K562 (cell line): Measurements from ENCODE around the gene PHACTR2. TPM values are rescaled to one million over a fixed set of nuclear protein-coding genes. Genes with fewer than 3 reads are reported as not detected.

Source experiments
- CBX2 ChIP-seq: fragments of 200-600 bp; sonication (generic); IDR thresholded peaks from one replicate; pipeline ENCODE4 v1.6.1; 2012; ENCODE audit warnings: mild to moderate bottlenecking, low read length, inconsistent platforms; ENCODE audit not compliant: insufficient read depth, poor library complexity, severe bottlenecking
- ESRRA ChIP-seq: fragments of 450-650 bp; IDR thresholded peaks from 2 replicates; pipeline ENCODE4 v1.6.1; 2014; ENCODE audit warnings: low read depth, mild to moderate bottlenecking, moderate library complexity, borderline replicate concordance
- ETV6 ChIP-seq, 3 experiments: fragments of 150-350 bp in 1 of 3; sonication (generic) in 1 of 3; formaldehyde crosslinking in 1 of 3; IDR thresholded peaks; 2 replicates each; pipeline versions ENCODE4 v1.6.1 to v1.8.0; 2014 to 2022; ENCODE audit warnings: borderline replicate concordance in 2 of 3, low read depth in 2 of 3, antibody characterized with exemption in 1 of 3, low read length in 1 of 3, mild to moderate bottlenecking in 1 of 3, missing genetic modification reagents in 1 of 3
- FOXA1 ChIP-seq: fragments of 450-650 bp; IDR thresholded peaks from 2 replicates; pipeline ENCODE4 v1.6.1; 2016; ENCODE audit warnings: mild to moderate bottlenecking, borderline replicate concordance
- FOXJ3 ChIP-seq: sonication (generic); formaldehyde crosslinking; IDR thresholded peaks from 2 replicates; pipeline ENCODE4 v1.4.0; 2020; ENCODE audit warnings: mild to moderate bottlenecking, missing genetic modification reagents
- GTF3C2 ChIP-seq: IDR thresholded peaks from 3 replicates; pipeline ENCODE4 v1.6.1; 2011; ENCODE audit warnings: borderline replicate concordance, mild to moderate bottlenecking, moderate library complexity; ENCODE audit not compliant: insufficient read length; ENCODE audit errors: extremely low read depth
- KLF10 ChIP-seq: fragments of 250-450 bp; sonication (Bioruptor Pico); IDR thresholded peaks from 2 replicates; pipeline ENCODE4 v1.6.1; 2021; ENCODE audit warnings: matching md5 sums
- L3MBTL2 ChIP-seq: fragments of 450-650 bp; IDR thresholded peaks from 2 replicates; pipeline ENCODE4 v1.6.1; 2016; ENCODE audit warnings: mild to moderate bottlenecking, moderate library complexity
- MNT ChIP-seq, 2 experiments: fragments of 450-650 bp; conservative IDR thresholded peaks; 2 replicates each; pipeline ENCODE4 v1.6.1; 2017; ENCODE audit warnings: mild to moderate bottlenecking in 2 of 2, moderate library complexity in 2 of 2
- PHB ChIP-seq: fragments of 250-450 bp; sonication (Bioruptor Pico); IDR thresholded peaks from 2 replicates; pipeline ENCODE4 v1.5.0; 2021
- POLR2AphosphoS5 ChIP-seq: IDR thresholded peaks from 2 replicates; pipeline ENCODE4 v1.6.1; 2011; ENCODE audit warnings: mild to moderate bottlenecking, low read depth, low read length, moderate library complexity; ENCODE audit not compliant: control insufficient read depth, insufficient read depth
- TCF7 ChIP-seq: sonication (generic); IDR thresholded peaks from 2 replicates; pipeline ENCODE4 v1.6.1; 2016; ENCODE audit warnings: antibody characterized with exemption, borderline replicate concordance
- ZHX1 ChIP-seq: fragments of 150-350 bp; conservative IDR thresholded peaks from 2 replicates; pipeline ENCODE4 v1.6.1; 2014; ENCODE audit warnings: low read length
- ZSCAN29 ChIP-seq: fragments of 450-650 bp; IDR thresholded peaks from 2 replicates; pipeline ENCODE4 v1.6.1; 2017
- polyA plus RNA-seq, 8 experiments: library from polyadenylated mRNA; depleted of rRNA in 4 of 8; stranded (reverse) in 5 of 8; unstranded in 3 of 8; fragments of >200 nt; fragmentation: Nextera tagmentation in 2 of 8; fragmentation: Illumina TruSeq in 1 of 8; extraction: Ambion mirVana in 2 of 8; extraction: Trizol in 1 of 8; gene quantifications; 2 replicates each; pipeline versions ENCODE4 v1.2.1 to v1.2.3, GENCODE V29; 2011 to 2014; ENCODE audit warnings: inconsistent platforms in 1 of 8, missing spikeins in 1 of 8
- total RNA-seq, 7 experiments: library from RNA; depleted of rRNA in 6 of 7; stranded (reverse); fragments of >200 nt in 6 of 7; fragmentation: Illumina TruSeq in 2 of 7; extraction: Trizol in 2 of 7; gene quantifications; 2 replicates each; pipeline versions ENCODE4 v1.2.1 to v1.2.3, GENCODE V29; 2011 to 2021; ENCODE audit warnings: low replicate concordance in 1 of 7

Gene PHACTR2
- total and polyA plus RNA-seq, 9 of the 15 experiments (the other 6 are each of a cell fraction or from before 2014, with no cell fraction given), result 5.3 to 52.5 (median 22.9) TPM

GRCh38 chr6:143677891-143678791 lies at the start of gene PHACTR2 (continued):
- TF ChIP-seq ZHX1 (no peak), CBX2 (no peak), L3MBTL2 (peak; percentile 81), FOXA1 (no peak), ETV6 (IDR thresholded peaks at IDR 0.05; ENCODE audit: borderline replicate concordance in 1 of 2, low read depth in 2 of 2, low read length in 1 of 2) (no peak), ETV6 (CRISPR knock-in tag; IDR thresholded peaks at IDR 0.05; ENCODE audit: borderline replicate concordance) (peak; percentile 60; the same call in 1 of the 2 replicates), PHB (no peak), ZSCAN29 (peak; percentile 80), POLR2AphosphoS5 (peak; percentile 85), GTF3C2 (no peak), FOXJ3 (CRISPR knock-in tag) (no peak), KLF10 (CRISPR knock-in tag) (no peak), MNT (conservative IDR thresholded peaks at IDR 0.05) (peak; percentile 69 to 80), TCF7 (no peak), ESRRA (peak; percentile 51; the same call in 1 of the 2 replicates)
